Liver (tissue), 9 donors: ENCODE measurements around the gene SLAIN1. TPM values are rescaled to one million over a fixed set of nuclear protein-coding genes. Genes with fewer than 3 reads are reported as not detected.

Experiments
- DNase-seq: peaks from one replicate; pipeline ENCODE4 v3.0.0-alpha.2; 2017; ENCODE audit warnings: low spot score
- H3K27ac ChIP-seq, 2 donors: one replicate each; pipeline ENCODE4 v1.7.0; 2013; ENCODE audit warnings: inconsistent platforms in 2 of 2, low read length in 2 of 2, control low read depth in 1 of 2, low read depth in 1 of 2, mild to moderate bottlenecking in 1 of 2
- H3K27me3 ChIP-seq, 4 donors: one replicate each; pipeline versions ENCODE4 v1.6.1 to v1.7.0; 2013; ENCODE audit warnings: low read length in 3 of 4, inconsistent platforms in 1 of 4, mild to moderate bottlenecking in 1 of 4, moderate library complexity in 1 of 4; ENCODE audit not compliant: control insufficient read depth in 4 of 4, insufficient read depth in 4 of 4
- H3K36me3 ChIP-seq, 4 donors: one replicate each; pipeline versions ENCODE4 v1.6.1 to v1.7.0; 2013; ENCODE audit warnings: low read length in 3 of 4, mild to moderate bottlenecking in 3 of 4, low read depth in 1 of 4, moderate library complexity in 1 of 4; ENCODE audit not compliant: control insufficient read depth in 4 of 4, insufficient read depth in 3 of 4
- H3K4me1 ChIP-seq, 4 donors: one replicate each; pipeline versions ENCODE4 v1.6.1 to v1.7.0; 2013; ENCODE audit warnings: low read length in 3 of 4, mild to moderate bottlenecking in 3 of 4, moderate library complexity in 1 of 4; ENCODE audit not compliant: control insufficient read depth in 4 of 4, insufficient read depth in 4 of 4
- H3K4me3 ChIP-seq, 3 donors: one replicate each; pipeline versions ENCODE4 v1.6.1 to v1.7.0; 2013; ENCODE audit warnings: low read length in 3 of 3, control low read depth in 1 of 3, low read depth in 1 of 3, mild to moderate bottlenecking in 1 of 3
- H3K9ac ChIP-seq, 2 donors: one replicate each; pipeline ENCODE4 v1.7.0; 2013; ENCODE audit warnings: low read length in 2 of 2, mild to moderate bottlenecking in 2 of 2, moderate library complexity in 2 of 2, control low read depth in 1 of 2, low read depth in 1 of 2
- H3K9me3 ChIP-seq, 4 donors: one replicate each; pipeline versions ENCODE4 v1.6.1 to v1.7.0; 2013; ENCODE audit warnings: low read length in 3 of 4; ENCODE audit not compliant: control insufficient read depth in 4 of 4
- ATF3 ChIP-seq: IDR thresholded peaks from 2 replicates; pipeline ENCODE4 v1.6.1; 2016; ENCODE audit warnings: antibody characterized with exemption
- CTCF ChIP-seq: fragments of 150-350 bp; IDR thresholded peaks from 2 replicates; pipeline ENCODE4 v1.5.1; 2017; ENCODE audit warnings: improper control_type of control experiment, low read depth, low read length; ENCODE audit not compliant: missing input control
- EGR1 ChIP-seq, 2 donors: IDR thresholded peaks; 2 replicates each; pipeline ENCODE4 v1.6.1; 2016 to 2018; ENCODE audit warnings: antibody characterized with exemption in 2 of 2, low read depth in 2 of 2
- FOXA1 ChIP-seq: IDR thresholded peaks from 2 replicates; pipeline ENCODE4 v1.6.1; 2016; ENCODE audit warnings: antibody characterized with exemption
- FOXA2 ChIP-seq: IDR thresholded peaks from 2 replicates; pipeline ENCODE4 v1.6.1; 2016; ENCODE audit warnings: antibody characterized with exemption
- GABPA ChIP-seq, 2 donors: IDR thresholded peaks in 1 of 2; conservative IDR thresholded peaks in 1 of 2; 2 replicates each; pipeline ENCODE4 v1.6.1; 2016; ENCODE audit warnings: antibody characterized with exemption in 2 of 2, mild to moderate bottlenecking in 1 of 2, moderate library complexity in 1 of 2
- HNF4A ChIP-seq, 2 donors: conservative IDR thresholded peaks; 2 replicates each; pipeline ENCODE4 v1.6.1; 2016; ENCODE audit warnings: antibody characterized with exemption in 2 of 2, mild to moderate bottlenecking in 2 of 2
- HNF4G ChIP-seq: IDR thresholded peaks from 2 replicates; pipeline ENCODE4 v1.6.1; 2016; ENCODE audit warnings: antibody characterized with exemption
- JUND ChIP-seq, 2 donors: IDR thresholded peaks; 2 replicates each; pipeline ENCODE4 v1.6.1; 2016; ENCODE audit warnings: antibody characterized with exemption in 2 of 2
- MAX ChIP-seq: IDR thresholded peaks from 2 replicates; pipeline ENCODE4 v1.6.1; 2016; ENCODE audit warnings: antibody characterized with exemption
- NR2F2 ChIP-seq: IDR thresholded peaks from 2 replicates; pipeline ENCODE4 v1.6.1; 2016; ENCODE audit warnings: antibody characterized with exemption
- RAD21 ChIP-seq, 2 donors: IDR thresholded peaks; 2 replicates each; pipeline ENCODE4 v1.6.1; 2016; ENCODE audit warnings: antibody characterized with exemption in 2 of 2, mild to moderate bottlenecking in 2 of 2
- REST ChIP-seq: IDR thresholded peaks from 2 replicates; pipeline ENCODE4 v1.6.1; 2016; ENCODE audit warnings: antibody characterized with exemption, mild to moderate bottlenecking
- RXRA ChIP-seq, 2 donors: IDR thresholded peaks; 2 replicates each; pipeline ENCODE4 v1.6.1; 2017 to 2018; ENCODE audit warnings: antibody characterized with exemption in 2 of 2, mild to moderate bottlenecking in 1 of 2
- SP1 ChIP-seq: IDR thresholded peaks from 2 replicates; pipeline ENCODE4 v1.6.1; 2018; ENCODE audit warnings: antibody characterized with exemption, mild to moderate bottlenecking
- TAF1 ChIP-seq: conservative IDR thresholded peaks from 2 replicates; pipeline ENCODE4 v1.6.1; 2016; ENCODE audit warnings: antibody characterized with exemption, mild to moderate bottlenecking
- ZBTB33 ChIP-seq: IDR thresholded peaks from 2 replicates; pipeline ENCODE4 v1.6.1; 2016; ENCODE audit warnings: antibody characterized with exemption
- WGBS: extraction: QIAGEN DNeasy Blood & Tissue Kit; methylation state at CpG from one replicate; pipeline ENCODE4 v1.1.7; 2013; 5-methylcytosine and 5-hydroxymethylcytosine counted together
- polyA plus RNA-seq, 2 donors: library from polyadenylated mRNA; stranded (reverse) in 1 of 2; unstranded in 1 of 2; fragments of 200-250 nt in 1 of 2; fragments of >200 nt in 1 of 2; fragmentation: Nextera tagmentation in 1 of 2; extraction: Ambion mirVana in 1 of 2; gene quantifications; one replicate each; pipeline versions ENCODE4 v1.2.1 to v1.2.3, GENCODE V29; 2013 to 2015
- total RNA-seq, 2 donors: library from RNA; depleted of rRNA; stranded (reverse); fragments of >200 nt; gene quantifications; one replicate each; pipeline ENCODE4 v1.2.3, GENCODE V29; 2014
- donor health status: healthy.
- donor health status: healthy.
- donor health status: healthy.
- donor health status: healthy.
- donor health status: healthy.

Gene SLAIN1
- total and polyA plus RNA-seq, 4 donors, result 1.9 to 7.9 (median 7.1) TPM

GRCh38 chr13:77737583-77738200 lies 40.2 kb downstream of the SLAIN1 start (continued):
- TF ChIP-seq ZBTB33 (no peak), NR2F2 (no peak)

- DNase-seq, result no peak
- WGBS, result 96% methylated on average over 7 of the region's 7 CpGs
- no peak for TF ChIP-seq NR2F2
- no peak for TF ChIP-seq HNF4G
- no peak for TF ChIP-seq RXRA (IDR thresholded peaks at IDR 0.05)
- TF ChIP-seq MAX, result no peak
- TF ChIP-seq TAF1, result no peak
- no peak for TF ChIP-seq CTCF
- TF ChIP-seq SP1, result no peak
- no peak for TF ChIP-seq FOXA2
- no peak for TF ChIP-seq REST
- TF ChIP-seq ATF3, result no peak
- no peak for TF ChIP-seq JUND (IDR thresholded peaks at IDR 0.05)
- no peak for TF ChIP-seq GABPA (IDR thresholded peaks at IDR 0.05 in 1 of 2, conservative IDR thresholded peaks at IDR 0.05 in 1 of 2)
- no peak for TF ChIP-seq HNF4A (conservative IDR thresholded peaks at IDR 0.05)
- TF ChIP-seq RAD21 (IDR thresholded peaks at IDR 0.05), result no peak
- no peak for TF ChIP-seq FOXA1
- no peak for TF ChIP-seq ZBTB33
- no peak for TF ChIP-seq EGR1 (IDR thresholded peaks at IDR 0.05; ENCODE audit: low read depth in 2 of 2)
- Histone ChIP-seq H3K4me1 (no peaks in the 10 kb centered on the region), H3K36me3 (peaks cover 2 to 4% (median 2%) of the 10 kb centered on the region in 4 donors), H3K27ac (no peak overlapping the region), H3K4me3 (no peak overlapping the region), H3K27me3 (no peaks in the 10 kb centered on the region), H3K9ac (no peak overlapping the region), H3K9me3 (no peaks in the 10 kb centered on the region)
These were observed 42.7 kb downstream of the SLAIN1 start for GRCh38 chr13:77740097-77740735.
